ENCODE measurements around the gene SHOX.

The SHOX gene

GRCh38 chrX:633985-634958 lies 3.7 kb downstream of the SHOX start:
- H3K9ac ChIP-seq, result no peak overlapping the region
- no peaks in the 10 kb centered on the region for H3K36me3 ChIP-seq (ENCODE audit: insufficient read depth)
- H3K4me2 ChIP-seq, result no peak overlapping the region
- no peak for TF ChIP-seq CTCF (conservative IDR thresholded peaks at IDR 0.05; ENCODE audit: low read depth, low read length)
- H3K27ac ChIP-seq, result no peak overlapping the region
- H4K20me1 ChIP-seq (ENCODE audit: insufficient read depth), result no peaks in the 10 kb centered on the region
- no peak overlapping the region for H3K4me3 ChIP-seq (IDR thresholded peaks at IDR 0.05; ENCODE audit: insufficient read depth, low read depth, low read length)
- no peaks in the 10 kb centered on the region for H3K4me1 ChIP-seq (ENCODE audit: low read depth, poor library complexity, severe bottlenecking)
- H3K27me3 ChIP-seq (ENCODE audit: insufficient read depth, low read depth), result no peaks in the 10 kb centered on the region; the same call in 1 of the 2 replicates
- no peaks in the 10 kb centered on the region for H3K79me2 ChIP-seq (ENCODE audit: insufficient read depth, low read depth)
- H2AFZ ChIP-seq (ENCODE audit: low read depth), result no peak overlapping the region

GRCh38 chrX:635428-636090 lies 5.0 kb downstream of the SHOX start:
- H3K27me3 ChIP-seq (ENCODE audit: insufficient read depth, low read depth), result no peaks in the 10 kb centered on the region; the same call in 1 of the 2 replicates
- no peaks in the 10 kb centered on the region for H3K36me3 ChIP-seq (ENCODE audit: insufficient read depth)
- H4K20me1 ChIP-seq (ENCODE audit: insufficient read depth), result no peaks in the 10 kb centered on the region
- no peak overlapping the region for H3K4me2 ChIP-seq
- no peak overlapping the region for H2AFZ ChIP-seq (ENCODE audit: low read depth)
- no peaks in the 10 kb centered on the region for H3K4me1 ChIP-seq (ENCODE audit: low read depth, poor library complexity, severe bottlenecking)
- H3K9ac ChIP-seq, result no peak overlapping the region
- no peak for TF ChIP-seq CTCF (conservative IDR thresholded peaks at IDR 0.05; ENCODE audit: low read depth, low read length)
- no peaks in the 10 kb centered on the region for H3K79me2 ChIP-seq (ENCODE audit: insufficient read depth, low read depth)
- no peak overlapping the region for H3K27ac ChIP-seq
- H3K4me3 ChIP-seq (IDR thresholded peaks at IDR 0.05; ENCODE audit: insufficient read depth, low read depth, low read length), result no peak overlapping the region

GRCh38 chrX:636981-637659 lies 6.5 kb downstream of the SHOX start:
- Histone ChIP-seq H3K36me3 (ENCODE audit: insufficient read depth) (no peaks in the 10 kb centered on the region), H3K27ac (no peak overlapping the region), H2AFZ (ENCODE audit: low read depth) (no peak overlapping the region), H3K4me2 (no peak overlapping the region), H3K4me3 (IDR thresholded peaks at IDR 0.05; ENCODE audit: insufficient read depth, low read depth, low read length) (no peak overlapping the region), H3K27me3 (ENCODE audit: insufficient read depth, low read depth) (no peaks in the 10 kb centered on the region; the same call in 1 of the 2 replicates), H3K79me2 (ENCODE audit: insufficient read depth, low read depth) (no peaks in the 10 kb centered on the region), H4K20me1 (ENCODE audit: insufficient read depth) (no peaks in the 10 kb centered on the region), H3K9ac (no peak overlapping the region), H3K4me1 (ENCODE audit: low read depth, poor library complexity, severe bottlenecking) (no peaks in the 10 kb centered on the region)
- no peak for TF ChIP-seq CTCF (conservative IDR thresholded peaks at IDR 0.05; ENCODE audit: low read depth, low read length)

- no peaks in the 10 kb centered on the region for H3K79me2 ChIP-seq (ENCODE audit: insufficient read depth, low read depth)
- no peak overlapping the region for H2AFZ ChIP-seq (ENCODE audit: low read depth)
- no peak overlapping the region for H3K9ac ChIP-seq
- H3K27me3 ChIP-seq (ENCODE audit: insufficient read depth, low read depth), result no peaks in the 10 kb centered on the region; the same call in 1 of the 2 replicates
- no peak overlapping the region for H3K4me3 ChIP-seq (IDR thresholded peaks at IDR 0.05; ENCODE audit: insufficient read depth, low read depth, low read length)
- no peak overlapping the region for H3K4me2 ChIP-seq
- H3K27ac ChIP-seq, result no peak overlapping the region
- no peaks in the 10 kb centered on the region for H3K4me1 ChIP-seq (ENCODE audit: low read depth, poor library complexity, severe bottlenecking)
- no peak for TF ChIP-seq CTCF (conservative IDR thresholded peaks at IDR 0.05; ENCODE audit: low read depth, low read length)
- H3K36me3 ChIP-seq (ENCODE audit: insufficient read depth), result no peaks in the 10 kb centered on the region
- H4K20me1 ChIP-seq (ENCODE audit: insufficient read depth), result no peaks in the 10 kb centered on the region
These were observed 7.3 kb downstream of the SHOX start for GRCh38 chrX:637660-638481.

Measured in KMS-11 (cell line).